Liver (tissue), 9 donors: Measurements from ENCODE around the gene QARS1. TPM values are rescaled to one million over a fixed set of nuclear protein-coding genes. Genes with fewer than 3 reads are reported as not detected.

Source experiments
- DNase-seq: peaks from one replicate; pipeline ENCODE4 v3.0.0-alpha.2; 2017; ENCODE audit warnings: low spot score
- H3K27ac ChIP-seq, 2 donors: one replicate each; pipeline ENCODE4 v1.7.0; 2013; ENCODE audit warnings: inconsistent platforms in 2 of 2, low read length in 2 of 2, control low read depth in 1 of 2, low read depth in 1 of 2, mild to moderate bottlenecking in 1 of 2
- H3K27me3 ChIP-seq, 4 donors: one replicate each; pipeline versions ENCODE4 v1.6.1 to v1.7.0; 2013; ENCODE audit warnings: low read length in 3 of 4, inconsistent platforms in 1 of 4, mild to moderate bottlenecking in 1 of 4, moderate library complexity in 1 of 4; ENCODE audit not compliant: control insufficient read depth in 4 of 4, insufficient read depth in 4 of 4
- H3K36me3 ChIP-seq, 4 donors: one replicate each; pipeline versions ENCODE4 v1.6.1 to v1.7.0; 2013; ENCODE audit warnings: low read length in 3 of 4, mild to moderate bottlenecking in 3 of 4, low read depth in 1 of 4, moderate library complexity in 1 of 4; ENCODE audit not compliant: control insufficient read depth in 4 of 4, insufficient read depth in 3 of 4
- H3K4me1 ChIP-seq, 4 donors: one replicate each; pipeline versions ENCODE4 v1.6.1 to v1.7.0; 2013; ENCODE audit warnings: low read length in 3 of 4, mild to moderate bottlenecking in 3 of 4, moderate library complexity in 1 of 4; ENCODE audit not compliant: control insufficient read depth in 4 of 4, insufficient read depth in 4 of 4
- H3K4me3 ChIP-seq, 3 donors: one replicate each; pipeline versions ENCODE4 v1.6.1 to v1.7.0; 2013; ENCODE audit warnings: low read length in 3 of 3, control low read depth in 1 of 3, low read depth in 1 of 3, mild to moderate bottlenecking in 1 of 3
- H3K9ac ChIP-seq, 2 donors: one replicate each; pipeline ENCODE4 v1.7.0; 2013; ENCODE audit warnings: low read length in 2 of 2, mild to moderate bottlenecking in 2 of 2, moderate library complexity in 2 of 2, control low read depth in 1 of 2, low read depth in 1 of 2
- H3K9me3 ChIP-seq, 4 donors: one replicate each; pipeline versions ENCODE4 v1.6.1 to v1.7.0; 2013; ENCODE audit warnings: low read length in 3 of 4; ENCODE audit not compliant: control insufficient read depth in 4 of 4
- ATF3 ChIP-seq: IDR thresholded peaks from 2 replicates; pipeline ENCODE4 v1.6.1; 2016; ENCODE audit warnings: antibody characterized with exemption
- CTCF ChIP-seq: fragments of 150-350 bp; IDR thresholded peaks from 2 replicates; pipeline ENCODE4 v1.5.1; 2017; ENCODE audit warnings: improper control_type of control experiment, low read depth, low read length; ENCODE audit not compliant: missing input control
- EGR1 ChIP-seq, 2 donors: IDR thresholded peaks; 2 replicates each; pipeline ENCODE4 v1.6.1; 2016 to 2018; ENCODE audit warnings: antibody characterized with exemption in 2 of 2, low read depth in 2 of 2
- FOXA1 ChIP-seq: IDR thresholded peaks from 2 replicates; pipeline ENCODE4 v1.6.1; 2016; ENCODE audit warnings: antibody characterized with exemption
- FOXA2 ChIP-seq: IDR thresholded peaks from 2 replicates; pipeline ENCODE4 v1.6.1; 2016; ENCODE audit warnings: antibody characterized with exemption
- GABPA ChIP-seq, 2 donors: IDR thresholded peaks in 1 of 2; conservative IDR thresholded peaks in 1 of 2; 2 replicates each; pipeline ENCODE4 v1.6.1; 2016; ENCODE audit warnings: antibody characterized with exemption in 2 of 2, mild to moderate bottlenecking in 1 of 2, moderate library complexity in 1 of 2
- HNF4A ChIP-seq, 2 donors: conservative IDR thresholded peaks; 2 replicates each; pipeline ENCODE4 v1.6.1; 2016; ENCODE audit warnings: antibody characterized with exemption in 2 of 2, mild to moderate bottlenecking in 2 of 2
- HNF4G ChIP-seq: IDR thresholded peaks from 2 replicates; pipeline ENCODE4 v1.6.1; 2016; ENCODE audit warnings: antibody characterized with exemption
- JUND ChIP-seq, 2 donors: IDR thresholded peaks; 2 replicates each; pipeline ENCODE4 v1.6.1; 2016; ENCODE audit warnings: antibody characterized with exemption in 2 of 2
- MAX ChIP-seq: IDR thresholded peaks from 2 replicates; pipeline ENCODE4 v1.6.1; 2016; ENCODE audit warnings: antibody characterized with exemption
- NR2F2 ChIP-seq: IDR thresholded peaks from 2 replicates; pipeline ENCODE4 v1.6.1; 2016; ENCODE audit warnings: antibody characterized with exemption
- RAD21 ChIP-seq, 2 donors: IDR thresholded peaks; 2 replicates each; pipeline ENCODE4 v1.6.1; 2016; ENCODE audit warnings: antibody characterized with exemption in 2 of 2, mild to moderate bottlenecking in 2 of 2
- REST ChIP-seq: IDR thresholded peaks from 2 replicates; pipeline ENCODE4 v1.6.1; 2016; ENCODE audit warnings: antibody characterized with exemption, mild to moderate bottlenecking
- RXRA ChIP-seq, 2 donors: IDR thresholded peaks; 2 replicates each; pipeline ENCODE4 v1.6.1; 2017 to 2018; ENCODE audit warnings: antibody characterized with exemption in 2 of 2, mild to moderate bottlenecking in 1 of 2
- SP1 ChIP-seq: IDR thresholded peaks from 2 replicates; pipeline ENCODE4 v1.6.1; 2018; ENCODE audit warnings: antibody characterized with exemption, mild to moderate bottlenecking
- TAF1 ChIP-seq: conservative IDR thresholded peaks from 2 replicates; pipeline ENCODE4 v1.6.1; 2016; ENCODE audit warnings: antibody characterized with exemption, mild to moderate bottlenecking
- YY1 ChIP-seq: IDR thresholded peaks from 2 replicates; pipeline ENCODE4 v1.6.1; 2016; ENCODE audit warnings: antibody characterized with exemption, mild to moderate bottlenecking
- ZBTB33 ChIP-seq: IDR thresholded peaks from 2 replicates; pipeline ENCODE4 v1.6.1; 2016; ENCODE audit warnings: antibody characterized with exemption
- WGBS: extraction: QIAGEN DNeasy Blood & Tissue Kit; methylation state at CpG from one replicate; pipeline ENCODE4 v1.1.7; 2013; 5-methylcytosine and 5-hydroxymethylcytosine counted together
- polyA plus RNA-seq, 2 donors: library from polyadenylated mRNA; stranded (reverse) in 1 of 2; unstranded in 1 of 2; fragments of 200-250 nt in 1 of 2; fragments of >200 nt in 1 of 2; fragmentation: Nextera tagmentation in 1 of 2; extraction: Ambion mirVana in 1 of 2; gene quantifications; one replicate each; pipeline versions ENCODE4 v1.2.1 to v1.2.3, GENCODE V29; 2013 to 2015
- total RNA-seq, 2 donors: library from RNA; depleted of rRNA; stranded (reverse); fragments of >200 nt; gene quantifications; one replicate each; pipeline ENCODE4 v1.2.3, GENCODE V29; 2014
- donor health status: healthy.
- donor health status: healthy.
- donor health status: healthy.
- donor health status: healthy.
- donor health status: healthy.

QARS1 gene
- total and polyA plus RNA-seq, 4 donors, result 58.0 to 226 (median 145) TPM

- H3K27me3 ChIP-seq, result no peaks in the 10 kb centered on the region
- TF ChIP-seq RXRA (IDR thresholded peaks at IDR 0.05) (no peak), ATF3 (no peak), MAX (no peak), ZBTB33 (no peak), SP1 (no peak), REST (no peak), CTCF (no peak), GABPA (IDR thresholded peaks at IDR 0.05 in 1 of 2, conservative IDR thresholded peaks at IDR 0.05 in 1 of 2) (no peak), FOXA1 (no peak), YY1 (no peak), FOXA2 (no peak), NR2F2 (no peak), JUND (IDR thresholded peaks at IDR 0.05) (no peak), RAD21 (IDR thresholded peaks at IDR 0.05) (no peak), HNF4G (no peak), EGR1 (IDR thresholded peaks at IDR 0.05; ENCODE audit: low read depth in 2 of 2) (no peak), TAF1 (no peak), HNF4A (conservative IDR thresholded peaks at IDR 0.05) (no peak)
- peaks cover 16 to 36% (median 31%) of the 10 kb centered on the region in 4 donors for H3K36me3 ChIP-seq
- 98% methylated on average over 10 of the region's 10 CpGs for WGBS
- H3K9me3 ChIP-seq, result no peaks in the 10 kb centered on the region
- H3K4me1 ChIP-seq, result no peaks in the 10 kb centered on the region
- no peak overlapping the region for H3K9ac ChIP-seq
- no peak overlapping the region for H3K4me3 ChIP-seq
- DNase-seq, result no peak
- H3K27ac ChIP-seq, result no peak overlapping the region
Measured at GRCh38 chr3:49057268-49057667, 47.3 kb downstream of the QARS1 start.
